B cell (primary cell): ENCODE results near the gene LMO3.

Source experiments
- CTCF ChIP-seq: fragments of 200-600 bp; IDR thresholded peaks from one replicate; pipeline ENCODE4 v1.8.0; 2022; ENCODE audit warnings: antibody characterized with exemption, mild to moderate bottlenecking
- EZH2 ChIP-seq: IDR thresholded peaks from 2 replicates; pipeline ENCODE4 v1.6.1; 2012; ENCODE audit warnings: borderline replicate concordance, low read depth, mild to moderate bottlenecking, moderate library complexity, low read length; ENCODE audit not compliant: insufficient read depth, poor library complexity, severe bottlenecking

GRCh38 chr12:16612647-16613046 lies 6.7 kb upstream of the LMO3 start:
- no peak for TF ChIP-seq CTCF
- TF ChIP-seq EZH2: no peak
